Raji (cell line): ENCODE results near the gene WNK3.

Experiments
- POLR2A ChIP-seq: IDR thresholded peaks from 2 replicates; pipeline ENCODE4 v1.6.1; 2011; ENCODE audit warnings: low read depth, low read length, control low read depth; ENCODE audit not compliant: insufficient read depth

Gene WNK3

DNA sequence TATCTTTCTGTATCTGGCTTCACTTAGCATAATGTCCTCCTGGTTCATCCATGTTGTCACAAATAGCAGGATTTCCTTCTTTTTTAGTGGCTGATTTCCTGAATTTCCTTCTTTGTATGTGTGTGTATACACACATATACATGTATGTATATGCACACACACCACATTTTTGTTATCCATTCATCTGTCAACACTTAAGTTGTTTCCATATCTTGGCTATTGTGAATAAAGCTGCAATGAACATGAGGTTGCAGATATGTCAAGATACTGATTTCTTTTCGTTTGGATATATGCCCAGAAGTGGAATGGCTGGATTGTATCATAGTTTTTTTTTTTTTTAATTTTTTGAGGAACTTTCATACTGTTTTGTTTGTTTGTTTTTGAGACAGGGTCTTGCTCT is 76.2 kb downstream of the WNK3 start:
- no peak for TF ChIP-seq POLR2A

DNA sequence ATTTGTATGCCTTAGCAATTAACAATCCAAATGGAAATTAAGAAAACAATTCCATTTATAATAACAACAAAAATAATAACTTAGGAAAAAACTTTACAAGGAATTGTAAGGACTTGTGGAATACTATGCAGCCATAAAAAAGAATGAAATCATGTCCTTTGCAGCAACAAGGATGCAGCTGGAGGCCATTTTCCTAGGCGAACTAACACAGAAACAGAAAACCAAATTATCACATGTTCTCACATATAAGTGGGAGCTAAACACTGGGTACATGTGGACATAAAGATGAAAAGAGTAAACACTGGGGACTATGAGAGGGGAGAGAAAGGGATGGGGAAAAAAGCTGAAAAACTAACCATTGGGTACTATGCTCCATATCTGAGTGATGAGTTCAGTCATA is 77.4 kb downstream of the WNK3 start:
- TF ChIP-seq POLR2A = no peak

DNA sequence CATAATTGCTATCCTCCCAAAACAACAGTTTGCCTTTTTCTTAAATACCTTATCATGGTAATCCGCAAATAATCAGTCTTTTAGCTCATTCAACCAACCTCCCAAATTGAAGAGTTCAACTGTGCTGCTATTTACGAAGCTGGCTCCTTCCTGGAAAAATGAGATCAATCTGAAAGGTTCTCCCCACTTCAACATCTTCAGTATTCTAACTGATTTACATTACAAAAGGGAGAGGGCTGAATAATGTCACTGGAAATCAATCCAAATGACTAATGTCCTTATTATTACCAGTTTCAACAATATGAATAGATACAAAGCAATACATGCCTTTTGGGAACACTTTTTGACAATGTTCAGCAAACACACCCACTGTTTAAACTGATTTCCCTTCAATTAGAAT is 86.2 kb downstream of the WNK3 start:
- TF ChIP-seq POLR2A = no peak

DNA sequence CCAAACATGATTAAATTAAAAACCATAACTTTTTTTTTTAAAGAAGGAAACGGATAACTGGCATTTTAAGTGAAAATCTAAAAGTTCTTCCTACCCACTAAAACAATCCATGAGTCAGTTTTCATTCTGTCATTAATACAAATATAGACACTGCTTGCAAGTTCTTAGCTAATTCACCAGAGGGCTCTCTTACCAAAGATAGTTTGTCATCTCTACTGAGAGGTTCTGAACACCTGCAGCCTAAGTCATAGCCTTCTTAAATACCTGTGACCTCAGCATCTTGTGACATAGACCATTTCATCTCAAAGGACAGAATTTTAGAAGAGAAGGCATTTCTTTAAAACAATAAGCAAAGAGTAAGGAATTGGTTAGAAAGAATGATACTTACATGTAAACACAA is 109.5 kb downstream of the WNK3 start:
- TF ChIP-seq POLR2A = no peak

DNA sequence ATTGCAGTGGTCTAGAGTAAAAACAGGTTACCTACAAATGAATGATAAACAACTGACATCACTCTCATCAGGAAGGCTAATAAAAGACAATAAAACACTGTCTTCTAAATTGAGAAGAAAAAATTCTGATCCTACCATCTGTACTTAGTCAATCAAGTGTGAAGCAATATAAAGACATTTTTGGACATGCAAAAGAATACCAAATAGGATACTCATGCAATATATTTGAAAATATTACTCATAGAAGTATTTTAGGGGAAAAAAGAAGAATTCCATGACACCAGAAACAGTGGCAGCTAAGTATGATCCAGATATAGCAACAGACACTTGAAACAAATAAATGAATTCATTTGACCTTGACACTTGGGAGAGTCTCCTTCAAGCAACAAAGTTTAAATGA is 111.0 kb downstream of the WNK3 start:
- no peak for TF ChIP-seq POLR2A

DNA sequence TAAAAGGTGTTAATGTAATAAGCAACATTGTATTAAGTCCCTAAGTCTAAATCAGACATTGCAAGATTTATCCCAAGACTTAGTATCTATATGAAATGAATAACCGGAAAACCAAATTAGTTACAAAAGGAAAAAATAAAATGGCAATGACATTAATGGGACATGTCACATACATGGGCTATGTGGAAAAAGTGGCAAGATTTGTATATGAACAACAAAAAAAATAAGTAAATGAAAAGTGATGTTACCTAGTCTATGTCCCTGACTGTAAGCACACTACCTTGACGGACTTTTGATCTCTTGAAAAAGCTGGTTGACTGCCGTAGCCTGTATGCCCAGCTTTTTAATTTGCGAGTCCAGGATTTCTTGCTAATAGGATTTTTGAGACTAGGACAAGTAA is 119.3 kb downstream of the WNK3 start:
- no peak for TF ChIP-seq POLR2A

DNA sequence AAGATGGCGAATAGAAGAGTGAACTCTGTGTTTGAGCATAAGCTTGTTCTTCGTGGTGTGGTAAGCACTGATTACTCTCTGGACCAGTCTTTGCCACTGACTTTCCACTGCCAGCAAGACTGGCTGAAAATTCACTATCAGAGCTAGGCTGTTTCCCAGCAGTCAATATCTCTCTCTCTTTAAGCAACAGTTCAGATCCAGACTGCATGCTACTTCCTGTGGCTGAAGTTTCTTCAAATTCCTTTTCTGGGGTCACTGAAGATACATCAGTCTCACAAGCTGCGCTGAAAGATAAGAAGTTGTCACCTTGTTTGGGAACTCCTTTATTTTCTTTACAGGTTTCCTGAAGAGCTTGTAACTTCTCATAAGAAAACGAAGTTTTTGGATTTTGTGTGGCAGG is 120.8 kb downstream of the WNK3 start:
- no peak for TF ChIP-seq POLR2A

DNA sequence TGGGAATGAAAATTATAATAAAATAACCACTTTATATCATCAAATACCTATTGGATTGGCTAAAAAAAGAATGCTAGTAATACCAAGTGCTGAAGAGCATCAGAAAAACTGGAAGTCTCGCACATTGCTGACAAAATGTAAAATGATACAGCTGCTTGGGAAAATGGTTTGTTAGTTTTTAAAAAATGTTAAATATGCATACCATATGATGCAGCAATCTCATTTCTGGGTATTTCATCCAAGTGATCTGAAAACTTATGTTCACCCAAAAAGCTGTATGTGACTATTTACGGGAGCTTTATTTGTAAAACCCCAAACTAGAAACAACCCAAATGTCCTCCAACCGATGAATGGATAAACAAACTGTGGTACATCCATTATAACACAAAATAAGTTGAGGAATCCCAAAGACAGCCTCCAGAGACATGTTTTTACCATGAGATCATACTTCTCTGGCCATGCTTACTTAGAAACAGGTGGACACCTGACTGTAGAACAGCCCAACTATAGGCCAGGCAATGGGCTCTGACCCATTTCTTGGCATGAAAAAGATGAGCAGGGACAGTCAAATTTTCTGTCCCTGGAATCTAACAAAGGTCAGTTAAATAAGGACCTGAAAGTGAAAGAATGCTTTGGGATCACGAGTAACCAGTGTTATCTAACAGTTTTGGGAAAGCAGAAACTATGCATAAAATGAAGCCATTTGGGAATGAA is 127.3 kb downstream of the WNK3 start:
- TF ChIP-seq POLR2A = no peak

DNA sequence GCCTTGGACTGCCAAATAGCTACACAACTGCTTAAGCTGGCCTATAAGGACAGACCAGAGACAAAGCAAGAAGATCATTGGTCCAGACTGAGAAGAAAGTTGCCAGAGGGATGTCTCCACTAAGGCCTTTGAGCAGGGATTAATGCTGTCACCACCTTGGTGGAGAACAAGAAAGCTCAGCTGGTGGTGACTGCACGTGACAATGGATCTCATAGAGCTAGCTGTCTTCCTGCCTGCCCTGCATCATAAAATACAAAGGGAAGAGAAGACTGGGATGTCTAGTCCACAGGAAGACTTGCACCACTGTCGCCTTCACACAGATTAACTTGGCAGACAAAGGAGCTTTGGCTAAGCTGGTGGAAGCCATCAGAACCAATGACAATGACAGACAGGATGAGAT is 134.3 kb downstream of the WNK3 start:
- no peak for TF ChIP-seq POLR2A

DNA sequence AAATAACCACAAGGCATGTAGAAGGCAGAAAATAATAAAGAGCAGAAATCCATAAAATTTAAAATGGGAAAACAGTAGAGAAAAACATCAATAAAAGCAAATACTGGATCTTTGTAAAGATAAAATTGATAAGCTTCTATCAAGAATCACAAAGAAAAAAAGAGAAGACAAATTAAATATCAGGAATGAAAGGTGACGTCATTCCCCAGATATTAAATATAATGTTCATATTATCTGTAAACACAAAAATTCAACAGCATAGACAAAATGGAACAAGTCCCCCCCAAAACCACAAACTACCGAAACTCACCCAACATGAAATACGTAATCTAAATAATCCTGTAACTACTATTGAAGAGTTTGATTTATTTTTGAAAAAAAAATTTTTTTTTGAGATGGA is 144.2 kb downstream of the WNK3 start:
- no peak for TF ChIP-seq POLR2A

DNA sequence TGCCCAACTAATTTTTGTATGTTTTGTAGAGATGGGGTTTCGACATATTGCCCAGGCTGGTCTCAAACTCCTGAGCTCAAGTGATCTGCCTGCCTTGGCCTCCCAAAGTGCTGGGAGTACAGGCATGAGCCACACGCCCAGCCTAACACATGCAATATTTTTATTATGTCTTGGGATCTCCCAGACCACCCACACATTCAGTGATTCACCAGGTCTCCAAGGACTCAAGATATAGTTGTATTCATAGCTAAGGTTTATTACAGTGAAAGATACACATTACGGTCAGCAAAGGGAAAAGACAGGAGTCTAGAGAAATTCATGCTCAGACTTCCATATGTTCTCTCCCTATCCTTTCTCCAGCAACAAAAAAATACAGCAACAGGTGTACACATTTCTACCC is 149.3 kb downstream of the WNK3 start:
- TF ChIP-seq POLR2A = no peak

DNA sequence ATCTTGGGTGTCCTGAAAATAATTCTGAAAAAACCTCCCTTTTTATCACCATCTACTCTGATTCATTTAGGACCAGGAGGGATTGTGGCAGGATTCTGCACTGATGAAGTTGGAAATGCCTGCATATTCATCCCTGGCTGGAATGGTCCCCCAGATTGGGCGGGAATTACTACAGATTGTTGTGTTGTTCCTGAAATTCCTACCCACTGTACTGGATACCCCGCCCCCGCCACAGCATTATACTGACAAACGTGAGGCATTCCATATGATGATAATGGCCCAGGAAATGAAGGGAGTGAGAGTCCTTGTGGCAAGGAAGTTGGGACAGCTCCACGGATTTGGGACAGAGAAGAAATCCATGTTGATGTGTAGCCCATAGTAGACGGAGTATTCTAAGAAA is 159.6 kb downstream of the WNK3 start:
- no peak for TF ChIP-seq POLR2A

DNA sequence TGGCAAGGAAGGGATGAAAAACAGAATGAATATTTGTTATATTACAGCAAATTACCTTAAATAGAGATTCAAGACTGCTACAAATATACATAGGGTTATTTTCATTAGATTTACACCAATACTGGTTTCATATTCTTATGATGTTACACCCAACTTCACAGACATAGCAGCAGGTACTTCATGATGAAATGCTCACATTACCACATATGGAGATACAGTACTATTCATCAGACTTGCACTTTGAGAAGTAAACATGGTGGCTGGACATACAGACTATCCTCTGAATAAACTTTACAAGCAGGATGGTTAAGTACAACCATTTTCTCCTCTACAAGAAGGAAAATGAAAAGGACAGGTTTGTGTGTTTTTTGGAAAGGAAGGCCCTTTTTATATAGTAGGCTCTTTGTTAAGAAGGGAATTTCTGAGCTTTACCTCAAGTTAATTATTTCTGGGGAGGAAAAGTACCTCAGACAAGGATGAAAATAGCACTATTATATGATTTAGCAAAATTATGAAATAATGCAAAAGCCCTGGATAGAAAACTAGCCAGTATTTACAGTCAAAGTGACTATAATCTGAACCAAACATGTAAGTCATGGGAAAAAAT is 162.8 kb downstream of the WNK3 start:
- TF ChIP-seq POLR2A = no peak

DNA sequence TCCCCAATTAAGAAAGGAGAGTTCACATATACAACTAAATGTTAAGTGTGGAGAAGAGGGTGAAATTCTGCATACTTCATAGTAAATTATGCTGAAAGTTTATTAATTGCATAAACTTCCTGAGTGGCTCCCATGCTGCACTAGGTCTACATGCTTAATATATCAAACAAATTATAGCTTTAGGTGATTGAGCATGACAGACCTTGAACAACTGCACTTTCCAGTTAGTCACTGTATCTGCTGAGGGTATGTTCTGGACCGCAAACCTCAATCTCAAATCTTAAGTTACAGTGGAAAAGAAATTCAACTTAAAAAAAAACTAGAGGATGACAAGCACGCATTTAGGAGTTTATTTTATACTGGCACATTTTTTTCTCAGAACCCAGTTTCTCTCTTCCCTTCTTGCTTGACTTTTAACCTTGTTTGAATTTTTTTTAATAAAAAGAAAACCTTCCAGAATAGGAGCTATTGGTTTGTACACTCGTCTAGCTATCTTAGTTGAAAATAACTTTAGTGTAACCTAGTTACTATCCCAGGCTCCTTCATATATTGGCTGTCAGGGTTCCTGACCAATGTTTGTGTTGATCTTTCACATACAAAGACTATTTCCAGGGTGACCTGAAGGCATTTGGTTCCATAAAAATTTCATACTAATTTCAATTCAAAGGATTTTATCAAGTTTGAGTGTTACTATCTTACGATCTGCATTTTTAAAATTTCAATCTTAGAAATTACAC is 164.6 kb downstream of the WNK3 start:
- no peak for TF ChIP-seq POLR2A

DNA sequence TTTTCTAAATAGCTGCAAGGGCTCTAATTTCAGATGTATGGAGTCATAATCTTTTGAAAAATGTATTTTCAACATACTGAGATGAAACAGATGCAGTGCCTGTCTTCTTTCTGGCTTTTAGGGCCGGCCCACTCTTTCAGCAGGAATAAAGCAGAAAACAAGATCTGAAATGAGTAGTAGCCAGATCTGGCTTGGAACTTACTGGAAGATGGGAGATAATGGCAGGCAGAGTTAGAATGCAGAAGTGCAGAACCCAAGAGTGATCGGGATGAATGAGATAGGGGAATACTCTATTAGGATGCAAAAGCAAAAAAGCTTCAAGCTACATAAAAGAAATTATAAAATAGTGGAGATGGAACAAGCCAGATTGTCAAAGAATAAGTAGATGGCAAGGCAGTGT is 173.4 kb downstream of the WNK3 start:
- TF ChIP-seq POLR2A = no peak

DNA sequence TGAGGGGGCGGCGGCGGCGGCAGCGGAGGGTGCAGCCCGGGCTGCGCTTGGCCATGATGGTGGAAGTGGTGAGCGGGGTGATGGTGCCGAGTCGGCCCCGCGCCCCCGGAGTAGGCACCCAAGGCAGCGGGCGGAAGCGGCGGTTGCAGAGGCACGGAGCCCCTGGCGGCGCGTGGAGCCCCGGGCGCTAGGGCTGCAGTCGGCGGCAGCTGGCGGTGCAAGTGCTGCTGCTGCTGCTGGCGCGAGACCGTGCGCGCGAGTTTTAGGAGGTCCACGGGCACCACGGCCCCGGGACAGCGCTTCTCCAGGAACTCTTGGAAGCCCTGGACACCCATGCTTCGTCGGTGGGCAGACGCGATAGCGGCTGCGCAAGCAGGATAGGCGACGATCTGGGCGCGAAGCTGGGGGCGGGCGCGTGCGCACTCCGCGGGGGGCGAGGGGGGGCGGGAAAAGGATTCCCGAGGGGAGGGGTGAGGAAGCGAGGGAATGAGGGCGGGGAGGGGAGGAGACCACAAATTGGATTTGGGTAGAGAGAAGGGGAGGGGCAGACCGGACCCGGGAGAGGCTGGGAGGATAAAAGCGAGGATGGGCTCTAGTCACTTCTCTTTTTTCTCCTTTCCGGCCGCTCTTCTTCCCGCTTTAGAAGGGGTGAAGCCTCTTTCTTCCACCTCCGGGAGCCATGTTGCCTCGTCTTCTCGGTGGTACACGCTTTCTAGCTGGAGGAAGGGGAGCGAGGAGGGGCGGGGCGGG is 174.8 kb downstream of the WNK3 start, which contains the start of gene FAM120C:
Gene FAM120C, minus strand, starts transcription at position 391 of the 750 bp plus-strand sequence. Its CDS starts 56 bp downstream, at position 335.
- TF ChIP-seq POLR2A = peak; percentile 15; the same call in 1 of the 2 replicates

DNA sequence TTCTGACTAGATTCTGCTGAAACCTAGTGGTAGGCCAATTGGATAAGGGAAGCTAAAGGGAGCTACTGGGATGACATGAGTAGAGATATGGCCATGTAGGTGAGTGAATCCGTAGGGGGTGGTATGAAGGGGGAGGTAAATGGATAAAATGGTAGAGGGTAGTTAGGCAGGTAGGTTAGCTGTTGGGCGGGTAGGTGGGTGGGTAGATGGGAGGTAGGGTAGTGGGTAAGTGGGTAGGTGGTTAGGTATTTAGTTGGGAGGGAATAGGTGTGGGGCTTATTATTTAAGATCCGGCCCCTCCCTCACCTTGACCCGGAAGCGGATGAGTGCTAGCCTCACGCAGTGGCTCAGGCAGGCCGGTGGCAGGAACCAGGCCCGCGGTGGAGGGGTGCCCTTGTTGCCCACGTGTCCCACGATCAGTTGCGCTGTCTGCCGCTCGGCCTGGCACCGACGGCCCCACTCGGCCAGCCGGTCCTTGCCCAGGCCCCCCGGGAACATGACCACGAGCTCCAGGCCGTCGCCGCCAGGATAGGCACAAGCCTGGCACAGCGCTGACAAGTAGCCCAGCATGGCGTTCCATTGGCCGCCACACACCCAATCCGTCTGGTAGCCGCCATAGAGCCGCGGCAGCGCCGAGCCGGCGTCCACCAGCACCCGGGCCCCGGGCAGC is 175.5 kb downstream of the WNK3 start:
- peak; percentile 77 for TF ChIP-seq POLR2A
